K562 (cell line): ENCODE measurements around the gene NXN. TPM values are rescaled to one million over a fixed set of nuclear protein-coding genes. Genes with fewer than 3 reads are reported as not detected.
A peak's percentile ranks its signal among the peaks of the same experiment; 100 is the strongest.

ENCODE experiments used
- BACH1 ChIP-seq: fragments of 200-800 bp; sonication (Bioruptor generic); IDR thresholded peaks from 2 replicates; pipeline ENCODE4 v1.6.1; 2016; ENCODE audit warnings: missing genetic modification characterization, missing compliant biosample characterization
- DDX20 ChIP-seq: fragments of 450-650 bp; IDR thresholded peaks from 2 replicates; pipeline ENCODE4 v1.6.1; 2016; ENCODE audit warnings: missing genetic modification characterization, low read depth, mild to moderate bottlenecking, missing compliant biosample characterization, moderate library complexity
- HEY1 ChIP-seq: fragments of 250-450 bp; sonication (Bioruptor Pico); IDR thresholded peaks from 2 replicates; pipeline ENCODE4 v1.5.0; 2020; ENCODE audit warnings: mild to moderate bottlenecking, moderate library complexity, borderline replicate concordance
- MEF2D ChIP-seq: conservative IDR thresholded peaks from 2 replicates; pipeline ENCODE4 v1.6.1; 2016; ENCODE audit warnings: low read depth, missing genetic modification characterization, missing compliant biosample characterization
- NR4A1 ChIP-seq, 2 experiments: fragments of 250-450 bp in 1 of 2; fragments of 450-650 bp in 1 of 2; sonication (Bioruptor Pico) in 1 of 2; IDR thresholded peaks; 2 replicates each; pipeline versions ENCODE4 v1.4.0 to v1.6.1; 2016 to 2020; ENCODE audit warnings: mild to moderate bottlenecking in 2 of 2, missing compliant biosample characterization in 1 of 2, missing genetic modification characterization in 1 of 2, moderate library complexity in 1 of 2
- PURB ChIP-seq: sonication (generic); formaldehyde crosslinking; IDR thresholded peaks from 2 replicates; pipeline ENCODE4 v1.9.0; 2021; ENCODE audit warnings: low read depth, mild to moderate bottlenecking, missing genetic modification reagents
- RNF2 ChIP-seq: sonication (generic); IDR thresholded peaks from 2 replicates; pipeline ENCODE4 v1.6.1; 2016
- SRSF7 ChIP-seq: fragments of 200-400 bp; formaldehyde crosslinking; optimal IDR thresholded peaks from 2 replicates; pipeline ENCODE3; 2017; ENCODE audit warnings: mild to moderate bottlenecking, low read depth, low read length
- XRCC3 ChIP-seq: fragments of 450-650 bp; IDR thresholded peaks from 2 replicates; pipeline ENCODE4 v1.6.1; 2017; ENCODE audit warnings: mild to moderate bottlenecking, moderate library complexity
- ZBED1 ChIP-seq: IDR thresholded peaks from 2 replicates; pipeline ENCODE4 v1.6.1; 2014
- ZFP30 ChIP-seq: fragments of 250-450 bp; sonication (Bioruptor Pico); IDR thresholded peaks from 2 replicates; pipeline ENCODE4 v1.8.0; 2022; ENCODE audit warnings: moderate library complexity, mild to moderate bottlenecking, inconsistent platforms, borderline replicate concordance
- ZKSCAN8 ChIP-seq: fragments of 200-800 bp; sonication (Bioruptor generic); IDR thresholded peaks from 2 replicates; pipeline ENCODE4 v1.6.1; 2016; ENCODE audit warnings: missing genetic modification characterization, missing compliant biosample characterization
- ZNF785 ChIP-seq: fragments of 250-450 bp; sonication (Bioruptor Pico); IDR thresholded peaks from 2 replicates; pipeline ENCODE4 v1.4.0; 2020; ENCODE audit warnings: mild to moderate bottlenecking
- polyA plus RNA-seq, 8 experiments: library from polyadenylated mRNA; depleted of rRNA in 4 of 8; stranded (reverse) in 5 of 8; unstranded in 3 of 8; fragments of >200 nt; fragmentation: Nextera tagmentation in 2 of 8; fragmentation: Illumina TruSeq in 1 of 8; extraction: Ambion mirVana in 2 of 8; extraction: Trizol in 1 of 8; gene quantifications; 2 replicates each; pipeline versions ENCODE4 v1.2.1 to v1.2.3, GENCODE V29; 2011 to 2014; ENCODE audit warnings: inconsistent platforms in 1 of 8, missing spikeins in 1 of 8
- total RNA-seq, 7 experiments: library from RNA; depleted of rRNA in 6 of 7; stranded (reverse); fragments of >200 nt in 6 of 7; fragmentation: Illumina TruSeq in 2 of 7; extraction: Trizol in 2 of 7; gene quantifications; 2 replicates each; pipeline versions ENCODE4 v1.2.1 to v1.2.3, GENCODE V29; 2011 to 2021; ENCODE audit warnings: low replicate concordance in 1 of 7
- TF ChIP-seq, protein P1 (sequence below): fragments of 250-450 bp; sonication (Bioruptor Pico); IDR thresholded peaks from 2 replicates; pipeline ENCODE4 v1.8.0; 2022; ENCODE audit warnings: moderate library complexity, mild to moderate bottlenecking, inconsistent platforms
- TF ChIP-seq, protein P2 (sequence below), 2 experiments: fragments of 450-650 bp in 1 of 2; sonication (generic) in 1 of 2; formaldehyde crosslinking in 1 of 2; IDR thresholded peaks in 1 of 2; conservative IDR thresholded peaks in 1 of 2; 2 replicates each; pipeline versions ENCODE4 v1.6.1 to v1.8.1; 2016 to 2023; ENCODE audit warnings: mild to moderate bottlenecking in 2 of 2, moderate library complexity in 2 of 2, inconsistent platforms in 1 of 2, missing genetic modification reagents in 1 of 2
- TF ChIP-seq, protein P3 (sequence below): fragments of 450-650 bp; IDR thresholded peaks from 2 replicates; pipeline ENCODE4 v1.6.1; 2017; ENCODE audit warnings: antibody characterized with exemption
- TF ChIP-seq, protein P4 (sequence below): fragments of 450-650 bp; formaldehyde crosslinking; IDR thresholded peaks from 2 replicates; pipeline ENCODE4 v1.4.0; 2020; ENCODE audit warnings: mild to moderate bottlenecking, moderate library complexity
- TF ChIP-seq, protein P5 (sequence below): fragments of 250-450 bp; sonication (Bioruptor Pico); IDR thresholded peaks from 2 replicates; pipeline ENCODE4 v1.8.0; 2021; ENCODE audit warnings: moderate library complexity, mild to moderate bottlenecking, inconsistent platforms

NXN gene
- total and polyA plus RNA-seq, 9 of the 15 experiments (the other 6 are each of a cell fraction or from before 2014, with no cell fraction given) = 0.08 to 0.39 (median 0.29) TPM; not detected in 5

DNA sequence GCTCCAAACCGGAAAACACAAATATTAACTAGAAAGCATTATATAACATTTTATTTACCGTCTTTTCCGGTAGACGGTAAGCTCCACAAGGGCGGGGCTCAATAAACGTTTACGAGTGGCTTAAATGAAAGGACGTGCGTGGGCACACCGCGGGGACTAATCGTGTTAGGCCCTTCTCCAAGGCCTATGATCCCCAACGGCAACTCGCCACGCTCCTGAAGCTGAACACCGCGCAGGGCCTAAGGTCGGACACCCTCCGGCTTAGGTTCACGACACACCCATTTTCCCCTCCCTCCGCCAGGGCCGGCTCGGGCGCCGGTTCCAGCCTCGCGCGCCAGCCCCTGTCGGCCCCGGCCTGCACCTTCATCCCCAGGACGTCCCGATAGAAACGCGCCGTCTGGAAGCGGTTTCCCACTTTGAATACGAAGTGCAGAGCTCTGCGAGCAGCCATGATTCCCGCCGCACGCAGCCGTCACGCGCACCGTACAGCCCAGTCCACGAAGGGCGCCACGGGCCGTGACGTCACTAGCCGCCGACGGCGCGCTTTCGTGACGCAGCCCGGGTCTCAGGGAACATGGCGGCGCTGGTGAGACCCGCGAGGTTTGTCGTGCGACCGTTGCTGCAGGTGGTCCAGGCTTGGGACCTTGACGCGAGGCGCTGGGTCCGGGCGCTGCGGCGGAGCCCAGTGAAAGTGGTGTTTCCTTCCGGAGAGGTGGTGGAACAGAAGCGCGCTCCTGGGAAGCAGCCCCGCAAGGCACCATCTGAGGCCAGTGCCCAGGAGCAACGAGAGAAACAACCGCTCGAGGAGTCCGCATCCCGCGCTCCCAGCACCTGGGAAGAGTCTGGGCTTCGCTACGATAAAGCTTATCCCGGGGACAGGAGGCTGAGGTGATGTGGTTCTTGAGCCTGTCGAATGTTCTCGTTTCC, 197.5 kb downstream of the NXN start, which contains the start of the genes GLOD4 and MRM3 (continued):
- TF ChIP-seq, protein P1, sequence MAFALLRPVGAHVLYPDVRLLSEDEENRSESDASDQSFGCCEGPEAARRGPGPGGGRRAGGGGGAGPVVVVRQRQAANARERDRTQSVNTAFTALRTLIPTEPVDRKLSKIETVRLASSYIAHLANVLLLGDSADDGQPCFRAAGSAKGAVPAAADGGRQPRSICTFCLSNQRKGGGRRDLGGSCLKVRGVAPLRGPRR (CRISPR knock-in tag) = no peak
- 0 out of 2 replicates have a peak, but pooled peaks have one; percentile 65 for TF ChIP-seq PURB (CRISPR knock-in tag)
- TF ChIP-seq, protein P2, sequence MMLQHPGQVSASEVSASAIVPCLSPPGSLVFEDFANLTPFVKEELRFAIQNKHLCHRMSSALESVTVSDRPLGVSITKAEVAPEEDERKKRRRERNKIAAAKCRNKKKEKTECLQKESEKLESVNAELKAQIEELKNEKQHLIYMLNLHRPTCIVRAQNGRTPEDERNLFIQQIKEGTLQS (IDR thresholded peaks at IDR 0.05) = peak; percentile 83
- TF ChIP-seq, protein P2 (CRISPR knock-in tag; conservative IDR thresholded peaks at IDR 0.05) = no peak
- TF ChIP-seq RNF2 = 0 out of 2 replicates have a peak, but pooled peaks have one; percentile 35
- no peak for TF ChIP-seq HEY1
- TF ChIP-seq BACH1 (tag) = no peak
- no peak for TF ChIP-seq MEF2D
- TF ChIP-seq DDX20 (tag) = no peak
- no peak for TF ChIP-seq NR4A1 (CRISPR knock-in tag; IDR thresholded peaks at IDR 0.05)
- TF ChIP-seq NR4A1 (tag; IDR thresholded peaks at IDR 0.05) = 0 out of 2 replicates have a peak, but pooled peaks have one; percentile 23
- TF ChIP-seq XRCC3 = no peak
- no peak for TF ChIP-seq ZNF785 (CRISPR knock-in tag)
- TF ChIP-seq, protein P3, sequence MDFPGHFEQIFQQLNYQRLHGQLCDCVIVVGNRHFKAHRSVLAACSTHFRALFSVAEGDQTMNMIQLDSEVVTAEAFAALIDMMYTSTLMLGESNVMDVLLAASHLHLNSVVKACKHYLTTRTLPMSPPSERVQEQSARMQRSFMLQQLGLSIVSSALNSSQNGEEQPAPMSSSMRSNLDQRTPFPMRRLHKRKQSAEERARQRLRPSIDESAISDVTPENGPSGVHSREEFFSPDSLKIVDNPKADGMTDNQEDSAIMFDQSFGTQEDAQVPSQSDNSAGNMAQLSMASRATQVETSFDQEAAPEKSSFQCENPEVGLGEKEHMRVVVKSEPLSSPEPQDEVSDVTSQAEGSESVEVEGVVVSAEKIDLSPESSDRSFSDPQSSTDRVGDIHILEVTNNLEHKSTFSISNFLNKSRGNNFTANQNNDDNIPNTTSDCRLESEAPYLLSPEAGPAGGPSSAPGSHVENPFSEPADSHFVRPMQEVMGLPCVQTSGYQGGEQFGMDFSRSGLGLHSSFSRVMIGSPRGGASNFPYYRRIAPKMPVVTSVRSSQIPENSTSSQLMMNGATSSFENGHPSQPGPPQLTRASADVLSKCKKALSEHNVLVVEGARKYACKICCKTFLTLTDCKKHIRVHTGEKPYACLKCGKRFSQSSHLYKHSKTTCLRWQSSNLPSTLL = no peak
- TF ChIP-seq ZKSCAN8 (CRISPR knock-in tag) = no peak
- TF ChIP-seq, protein P4, sequence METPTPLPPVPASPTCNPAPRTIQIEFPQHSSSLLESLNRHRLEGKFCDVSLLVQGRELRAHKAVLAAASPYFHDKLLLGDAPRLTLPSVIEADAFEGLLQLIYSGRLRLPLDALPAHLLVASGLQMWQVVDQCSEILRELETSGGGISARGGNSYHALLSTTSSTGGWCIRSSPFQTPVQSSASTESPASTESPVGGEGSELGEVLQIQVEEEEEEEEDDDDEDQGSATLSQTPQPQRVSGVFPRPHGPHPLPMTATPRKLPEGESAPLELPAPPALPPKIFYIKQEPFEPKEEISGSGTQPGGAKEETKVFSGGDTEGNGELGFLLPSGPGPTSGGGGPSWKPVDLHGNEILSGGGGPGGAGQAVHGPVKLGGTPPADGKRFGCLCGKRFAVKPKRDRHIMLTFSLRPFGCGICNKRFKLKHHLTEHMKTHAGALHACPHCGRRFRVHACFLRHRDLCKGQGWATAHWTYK (CRISPR knock-in tag) = peak; percentile 100
- TF ChIP-seq ZFP30 = no peak
- TF ChIP-seq ZBED1 = no peak; the same call in 1 of the 2 replicates
- TF ChIP-seq, protein P5, sequence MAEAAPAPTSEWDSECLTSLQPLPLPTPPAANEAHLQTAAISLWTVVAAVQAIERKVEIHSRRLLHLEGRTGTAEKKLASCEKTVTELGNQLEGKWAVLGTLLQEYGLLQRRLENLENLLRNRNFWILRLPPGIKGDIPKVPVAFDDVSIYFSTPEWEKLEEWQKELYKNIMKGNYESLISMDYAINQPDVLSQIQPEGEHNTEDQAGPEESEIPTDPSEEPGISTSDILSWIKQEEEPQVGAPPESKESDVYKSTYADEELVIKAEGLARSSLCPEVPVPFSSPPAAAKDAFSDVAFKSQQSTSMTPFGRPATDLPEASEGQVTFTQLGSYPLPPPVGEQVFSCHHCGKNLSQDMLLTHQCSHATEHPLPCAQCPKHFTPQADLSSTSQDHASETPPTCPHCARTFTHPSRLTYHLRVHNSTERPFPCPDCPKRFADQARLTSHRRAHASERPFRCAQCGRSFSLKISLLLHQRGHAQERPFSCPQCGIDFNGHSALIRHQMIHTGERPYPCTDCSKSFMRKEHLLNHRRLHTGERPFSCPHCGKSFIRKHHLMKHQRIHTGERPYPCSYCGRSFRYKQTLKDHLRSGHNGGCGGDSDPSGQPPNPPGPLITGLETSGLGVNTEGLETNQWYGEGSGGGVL (CRISPR knock-in tag) = no peak
- no peak for TF ChIP-seq SRSF7
